Nephron (organoid): ENCODE data around the gene KRTAP2-3.
"Not testable (repeated sequence)": the region's sequence is repeated elsewhere in the genome, so short reads cannot be mapped to it uniquely, and the experiment has no call there.

ENCODE experiments used
- H3K27ac Mint-ChIP-seq, 3 experiments: 2 replicates each; pipeline ENCODE4 v1.8.0; 2020; ENCODE audit warnings: mixed read lengths in 3 of 3, mild to moderate bottlenecking in 2 of 3, moderate library complexity in 1 of 3
- H3K27me3 Mint-ChIP-seq: 2 replicates; pipeline ENCODE4 v1.8.0; 2021; ENCODE audit warnings: low read depth, mild to moderate bottlenecking, moderate library complexity, mixed read lengths
- H3K36me3 Mint-ChIP-seq: 2 replicates; pipeline ENCODE4 v1.8.0; 2020; ENCODE audit warnings: low read depth, mixed read lengths
- H3K4me1 Mint-ChIP-seq: 2 replicates; pipeline ENCODE4 v1.8.0; 2020; ENCODE audit warnings: mixed read lengths
- H3K4me3 Mint-ChIP-seq, 3 experiments: 2 replicates each; pipeline ENCODE4 v1.8.0; 2020; ENCODE audit warnings: mild to moderate bottlenecking in 3 of 3, mixed read lengths in 3 of 3, moderate library complexity in 2 of 3
- H3K9me3 Mint-ChIP-seq: 2 replicates; pipeline ENCODE4 v1.8.0; 2020; ENCODE audit warnings: mixed read lengths
- CTCF ChIP-seq, 3 experiments: fragments of 200-600 bp; sonication (generic); IDR thresholded peaks; one replicate each; pipeline ENCODE4 v1.5.0; 2021; ENCODE audit warnings: antibody characterized with exemption in 3 of 3; ENCODE audit not compliant: unreplicated experiment in 3 of 3

Gene KRTAP2-3

GRCh38 chr17:41058741-41059140 is 1.2 kb downstream of the KRTAP2-3 start:
- Mint-ChIP-seq H3K27ac (no peak overlapping the region), H3K36me3 (peaks cover under 1% of the 10 kb centered on the region), H3K9me3 (peaks cover under 1% of the 10 kb centered on the region), H3K4me1 (no peaks in the 10 kb centered on the region), H3K27me3 (peaks cover 4% of the 10 kb centered on the region), H3K4me3 (no peak overlapping the region)
- no peak for TF ChIP-seq CTCF (IDR thresholded peaks at IDR 0.05; ENCODE audit: unreplicated experiment in 3 of 3)

- H3K4me3 Mint-ChIP-seq, result no peak overlapping the region
- peaks cover 4% of the 10 kb centered on the region for H3K36me3 Mint-ChIP-seq
- peaks cover 3% of the 10 kb centered on the region for H3K27me3 Mint-ChIP-seq
- TF ChIP-seq CTCF (IDR thresholded peaks at IDR 0.05; ENCODE audit: unreplicated experiment in 3 of 3), result no peak
- no peak overlapping the region for H3K27ac Mint-ChIP-seq
- no peaks in the 10 kb centered on the region for H3K4me1 Mint-ChIP-seq
- peaks cover 4% of the 10 kb centered on the region for H3K9me3 Mint-ChIP-seq
Measured at GRCh38 chr17:41057547-41057946, 2.4 kb downstream of the KRTAP2-3 start.

GRCh38 chr17:41055130-41055529 is 4.8 kb downstream of the KRTAP2-3 start, which contains the start of gene KRTAP2-2:
KRTAP2-2 (minus strand) TSS chr17:41055230; CDS start chr17:41055211, 19 bp downstream.
- H3K27ac Mint-ChIP-seq, result peak within 1 kb of the TSS in 1 of 3 experiments; percentile 56
- not testable (repeated sequence) for H3K4me3 Mint-ChIP-seq, H3K4me1 Mint-ChIP-seq, H3K36me3 Mint-ChIP-seq, H3K27me3 Mint-ChIP-seq, H3K9me3 Mint-ChIP-seq

GRCh38 chr17:41054556-41054955 is 5.4 kb downstream of the KRTAP2-3 start:
- not testable (repeated sequence) for H3K4me1 Mint-ChIP-seq, H3K27me3 Mint-ChIP-seq, H3K36me3 Mint-ChIP-seq, H3K4me3 Mint-ChIP-seq, H3K9me3 Mint-ChIP-seq
- peak overlapping the region in 1 of 3 experiments; percentile 56 for H3K27ac Mint-ChIP-seq

GRCh38 chr17:41054025-41054424 is 5.9 kb downstream of the KRTAP2-3 start:
- Mint-ChIP-seq H3K9me3 (peaks cover 4% of the 10 kb centered on the region), H3K27me3 (peaks cover 3% of the 10 kb centered on the region), H3K27ac (peak overlapping the region in 1 of 3 experiments; percentile 65), H3K36me3 (peaks cover 4% of the 10 kb centered on the region), H3K4me3 (no peak overlapping the region), H3K4me1 (no peaks in the 10 kb centered on the region)
- no peak for TF ChIP-seq CTCF (IDR thresholded peaks at IDR 0.05; ENCODE audit: unreplicated experiment in 3 of 3)

- no peak for TF ChIP-seq CTCF (IDR thresholded peaks at IDR 0.05; ENCODE audit: unreplicated experiment in 3 of 3)
- Mint-ChIP-seq H3K9me3 (peaks cover 4% of the 10 kb centered on the region), H3K4me1 (no peaks in the 10 kb centered on the region), H3K4me3 (no peak overlapping the region), H3K27me3 (no peaks in the 10 kb centered on the region), H3K27ac (no peak overlapping the region), H3K36me3 (peaks cover 4% of the 10 kb centered on the region)
Measured at GRCh38 chr17:41052566-41052965, 7.3 kb downstream of the KRTAP2-3 start.

GRCh38 chr17:41049110-41049509 is 10.8 kb downstream of the KRTAP2-3 start:
- Mint-ChIP-seq H3K4me3 (no peak overlapping the region), H3K36me3 (peaks cover 4% of the 10 kb centered on the region), H3K9me3 (peaks cover 4% of the 10 kb centered on the region), H3K4me1 (no peaks in the 10 kb centered on the region), H3K27me3 (peaks cover 6% of the 10 kb centered on the region), H3K27ac (no peak overlapping the region)
- TF ChIP-seq CTCF (IDR thresholded peaks at IDR 0.05; ENCODE audit: unreplicated experiment in 3 of 3), result no peak
